ENCODE results near the gene SUGCT.

GRCh38 chr7:40223451-40224127 lies 88.8 kb downstream of the SUGCT start:
- TF ChIP-seq CTCF (IDR thresholded peaks at IDR 0.05): no peak
- no peak for TF ChIP-seq POLR2A (IDR thresholded peaks at IDR 0.05)
